Measurements from ENCODE around the gene SCAPER.

The SCAPER gene

DNA sequence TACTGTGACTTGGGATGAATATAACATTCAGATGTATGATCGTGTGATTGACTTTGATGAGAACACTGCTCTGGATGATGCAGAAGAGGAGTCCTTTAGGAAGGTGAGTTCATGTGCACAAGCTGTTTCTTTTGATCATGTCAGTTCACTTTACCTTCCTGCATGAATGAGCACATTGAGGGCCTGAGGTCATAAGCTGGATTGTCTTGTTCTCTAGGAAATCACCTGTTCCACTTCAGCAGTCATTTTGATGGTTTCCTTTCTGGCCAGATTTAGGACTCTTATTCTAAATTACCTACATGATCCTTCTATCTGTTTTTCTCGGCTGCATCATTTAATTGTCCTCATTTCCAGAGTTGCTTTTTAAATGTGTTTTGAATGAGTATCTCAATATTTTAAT is 30.5 kb upstream of the SCAPER start:
- TF ChIP-seq GABPA (IDR thresholded peaks at IDR 0.05; ENCODE audit: low read depth): no peak
- no peak for TF ChIP-seq POLR2AphosphoS5 (IDR thresholded peaks at IDR 0.05; ENCODE audit: low read depth)
- TF ChIP-seq, protein P1, sequence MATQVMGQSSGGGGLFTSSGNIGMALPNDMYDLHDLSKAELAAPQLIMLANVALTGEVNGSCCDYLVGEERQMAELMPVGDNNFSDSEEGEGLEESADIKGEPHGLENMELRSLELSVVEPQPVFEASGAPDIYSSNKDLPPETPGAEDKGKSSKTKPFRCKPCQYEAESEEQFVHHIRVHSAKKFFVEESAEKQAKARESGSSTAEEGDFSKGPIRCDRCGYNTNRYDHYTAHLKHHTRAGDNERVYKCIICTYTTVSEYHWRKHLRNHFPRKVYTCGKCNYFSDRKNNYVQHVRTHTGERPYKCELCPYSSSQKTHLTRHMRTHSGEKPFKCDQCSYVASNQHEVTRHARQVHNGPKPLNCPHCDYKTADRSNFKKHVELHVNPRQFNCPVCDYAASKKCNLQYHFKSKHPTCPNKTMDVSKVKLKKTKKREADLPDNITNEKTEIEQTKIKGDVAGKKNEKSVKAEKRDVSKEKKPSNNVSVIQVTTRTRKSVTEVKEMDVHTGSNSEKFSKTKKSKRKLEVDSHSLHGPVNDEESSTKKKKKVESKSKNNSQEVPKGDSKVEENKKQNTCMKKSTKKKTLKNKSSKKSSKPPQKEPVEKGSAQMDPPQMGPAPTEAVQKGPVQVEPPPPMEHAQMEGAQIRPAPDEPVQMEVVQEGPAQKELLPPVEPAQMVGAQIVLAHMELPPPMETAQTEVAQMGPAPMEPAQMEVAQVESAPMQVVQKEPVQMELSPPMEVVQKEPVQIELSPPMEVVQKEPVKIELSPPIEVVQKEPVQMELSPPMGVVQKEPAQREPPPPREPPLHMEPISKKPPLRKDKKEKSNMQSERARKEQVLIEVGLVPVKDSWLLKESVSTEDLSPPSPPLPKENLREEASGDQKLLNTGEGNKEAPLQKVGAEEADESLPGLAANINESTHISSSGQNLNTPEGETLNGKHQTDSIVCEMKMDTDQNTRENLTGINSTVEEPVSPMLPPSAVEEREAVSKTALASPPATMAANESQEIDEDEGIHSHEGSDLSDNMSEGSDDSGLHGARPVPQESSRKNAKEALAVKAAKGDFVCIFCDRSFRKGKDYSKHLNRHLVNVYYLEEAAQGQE (IDR thresholded peaks at IDR 0.05; ENCODE audit: insufficient replicate concordance, low read depth): no peak
- TF ChIP-seq, protein P2, sequence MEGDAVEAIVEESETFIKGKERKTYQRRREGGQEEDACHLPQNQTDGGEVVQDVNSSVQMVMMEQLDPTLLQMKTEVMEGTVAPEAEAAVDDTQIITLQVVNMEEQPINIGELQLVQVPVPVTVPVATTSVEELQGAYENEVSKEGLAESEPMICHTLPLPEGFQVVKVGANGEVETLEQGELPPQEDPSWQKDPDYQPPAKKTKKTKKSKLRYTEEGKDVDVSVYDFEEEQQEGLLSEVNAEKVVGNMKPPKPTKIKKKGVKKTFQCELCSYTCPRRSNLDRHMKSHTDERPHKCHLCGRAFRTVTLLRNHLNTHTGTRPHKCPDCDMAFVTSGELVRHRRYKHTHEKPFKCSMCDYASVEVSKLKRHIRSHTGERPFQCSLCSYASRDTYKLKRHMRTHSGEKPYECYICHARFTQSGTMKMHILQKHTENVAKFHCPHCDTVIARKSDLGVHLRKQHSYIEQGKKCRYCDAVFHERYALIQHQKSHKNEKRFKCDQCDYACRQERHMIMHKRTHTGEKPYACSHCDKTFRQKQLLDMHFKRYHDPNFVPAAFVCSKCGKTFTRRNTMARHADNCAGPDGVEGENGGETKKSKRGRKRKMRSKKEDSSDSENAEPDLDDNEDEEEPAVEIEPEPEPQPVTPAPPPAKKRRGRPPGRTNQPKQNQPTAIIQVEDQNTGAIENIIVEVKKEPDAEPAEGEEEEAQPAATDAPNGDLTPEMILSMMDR (IDR thresholded peaks at IDR 0.05; ENCODE audit: insufficient read depth, low read length): no peak
- no peak for TF ChIP-seq SPI1 (IDR thresholded peaks at IDR 0.05; ENCODE audit: borderline replicate concordance, low read depth)
- H3K4me3 ChIP-seq (replicated peaks; ENCODE audit: insufficient read depth, low read length): no peak overlapping the region
- no peak overlapping the region for H3K27ac ChIP-seq (replicated peaks)
- no peaks in the 10 kb centered on the region for H3K27me3 ChIP-seq (ENCODE audit: insufficient read depth, poor library complexity, severe bottlenecking)
- DNase-seq (ENCODE audit: low read depth in 1 of 2, low spot score in 1 of 2): no peak

DNA sequence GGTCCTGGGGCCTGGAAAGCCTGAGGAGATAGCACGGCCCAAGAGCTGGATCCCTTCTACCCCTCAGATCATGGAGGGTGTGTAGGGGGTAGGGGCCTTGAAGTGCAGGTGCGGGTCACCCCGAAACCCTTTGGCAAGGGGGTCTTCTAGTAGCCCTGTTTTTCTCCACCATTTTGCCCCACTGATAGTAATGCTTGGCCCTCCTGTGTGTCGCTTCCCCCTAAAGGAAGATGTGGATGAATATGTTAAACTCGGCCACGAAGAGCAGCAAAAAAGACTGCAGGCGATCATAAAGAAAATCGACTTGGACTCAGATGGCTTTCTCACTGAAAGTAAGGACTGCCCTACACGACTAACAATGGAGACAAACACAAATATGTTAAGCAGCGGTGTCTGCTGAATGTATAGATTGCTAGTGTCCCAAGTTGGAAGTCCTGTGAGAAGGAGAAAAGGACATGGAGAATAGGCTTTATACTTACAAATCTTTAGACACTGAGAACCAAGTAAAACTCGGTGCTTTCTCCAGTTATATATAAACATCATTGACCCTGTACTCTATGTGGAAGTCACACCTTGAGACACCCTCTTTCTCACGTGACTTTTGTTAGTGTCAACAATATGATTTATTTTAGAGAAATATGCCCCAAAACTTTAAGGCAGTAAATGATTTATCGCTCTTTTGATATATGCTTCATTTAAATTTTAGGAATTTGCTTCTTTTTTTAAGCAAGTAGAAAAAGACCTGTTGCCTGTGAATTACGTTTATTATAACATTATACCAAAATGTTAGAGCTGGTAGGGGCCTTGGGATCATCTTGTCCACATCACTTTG is 27.2 kb upstream of the SCAPER start:
- TF ChIP-seq, protein P2 (IDR thresholded peaks at IDR 0.05; ENCODE audit: insufficient read depth, low read length): no peak
- TF ChIP-seq POLR2AphosphoS5 (IDR thresholded peaks at IDR 0.05; ENCODE audit: low read depth): no peak
- TF ChIP-seq, protein P1 (IDR thresholded peaks at IDR 0.05; ENCODE audit: insufficient replicate concordance, low read depth): no peak
- no peak for TF ChIP-seq GABPA (IDR thresholded peaks at IDR 0.05; ENCODE audit: low read depth)
- H3K27me3 ChIP-seq (ENCODE audit: insufficient read depth, poor library complexity, severe bottlenecking): no peaks in the 10 kb centered on the region
- peak overlapping the region; percentile 87 for H3K4me3 ChIP-seq (replicated peaks; ENCODE audit: insufficient read depth, low read length)
- DNase-seq (ENCODE audit: low read depth in 1 of 2, low spot score in 1 of 2): peak in 1 of 2 experiments; percentile 9
- H3K27ac ChIP-seq (replicated peaks): peak overlapping the region; percentile 51

DNA sequence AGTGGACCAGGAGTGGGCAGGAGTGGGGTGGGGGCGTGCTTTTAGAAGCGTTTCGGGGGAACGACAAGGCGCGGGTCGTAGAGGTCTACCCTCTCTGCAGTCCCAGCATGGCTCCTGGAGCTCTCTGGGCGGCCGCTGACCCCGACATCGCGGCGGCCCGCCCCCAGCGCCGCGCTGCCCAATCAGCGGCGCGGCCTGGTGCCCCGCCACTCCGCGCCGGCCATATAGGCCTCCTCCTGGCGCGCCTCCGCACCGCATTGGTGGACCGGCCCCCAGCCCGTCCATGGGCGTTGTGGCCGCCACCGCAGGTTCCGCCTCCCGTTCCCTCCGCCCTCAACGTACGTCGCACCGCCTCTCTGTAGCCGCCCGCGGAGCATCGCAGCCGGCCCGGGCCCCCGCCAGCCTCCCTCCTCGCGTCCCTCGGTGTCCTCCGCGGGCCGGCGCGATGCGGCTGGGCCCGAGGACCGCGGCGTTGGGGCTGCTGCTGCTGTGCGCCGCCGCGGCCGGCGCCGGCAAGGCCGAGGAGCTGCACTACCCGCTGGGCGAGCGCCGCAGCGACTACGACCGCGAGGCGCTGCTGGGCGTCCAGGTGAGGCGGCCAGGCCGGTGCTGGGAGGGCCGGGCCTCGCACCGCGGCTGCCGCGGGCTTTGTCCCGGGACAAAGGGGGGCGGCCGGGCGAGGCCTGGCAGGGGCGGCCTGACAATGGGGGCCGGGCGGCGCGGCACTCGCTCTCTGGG is 26.4 kb upstream of the SCAPER start, which contains the start of gene RCN2:
RCN2 (plus strand) TSS at position 353 of the 738 bp plus-strand sequence; CDS start at position 446, 93 bp downstream.
- peak; percentile 70 to 94 for DNase-seq (ENCODE audit: low read depth in 1 of 2, low spot score in 1 of 2)
- Histone ChIP-seq H3K4me3 (replicated peaks; ENCODE audit: insufficient read depth, low read length) (peak within 1 kb of the TSS; percentile 87), H3K27ac (replicated peaks) (peak within 1 kb of the TSS; percentile 64), H3K27me3 (ENCODE audit: insufficient read depth, poor library complexity, severe bottlenecking) (no peaks in the 10 kb centered on the region)
- peak; percentile 58; the same call in 1 of the 2 replicates for TF ChIP-seq POLR2AphosphoS5 (IDR thresholded peaks at IDR 0.05; ENCODE audit: low read depth)
- TF ChIP-seq, protein P1 (IDR thresholded peaks at IDR 0.05; ENCODE audit: insufficient replicate concordance, low read depth): no peak
- TF ChIP-seq GABPA (IDR thresholded peaks at IDR 0.05; ENCODE audit: low read depth): no peak

Data from HL-60 (cell line).